PC-3 (cell line): ENCODE data around the gene HUNK.

Experiments used
- EZH2phosphoT487 ChIP-seq: fragments of 300-600 bp; sonication (generic); IDR thresholded peaks from 2 replicates; pipeline ENCODE4 v1.6.1; 2018; ENCODE audit warnings: mild to moderate bottlenecking, antibody characterized with exemption, low read length, borderline replicate concordance
- TF ChIP-seq, protein P1 (sequence below): fragments of 300-600 bp; sonication (generic); conservative IDR thresholded peaks from 2 replicates; pipeline ENCODE4 v1.5.1; 2017; ENCODE audit warnings: antibody characterized with exemption, low read depth, mild to moderate bottlenecking, low read length

DNA sequence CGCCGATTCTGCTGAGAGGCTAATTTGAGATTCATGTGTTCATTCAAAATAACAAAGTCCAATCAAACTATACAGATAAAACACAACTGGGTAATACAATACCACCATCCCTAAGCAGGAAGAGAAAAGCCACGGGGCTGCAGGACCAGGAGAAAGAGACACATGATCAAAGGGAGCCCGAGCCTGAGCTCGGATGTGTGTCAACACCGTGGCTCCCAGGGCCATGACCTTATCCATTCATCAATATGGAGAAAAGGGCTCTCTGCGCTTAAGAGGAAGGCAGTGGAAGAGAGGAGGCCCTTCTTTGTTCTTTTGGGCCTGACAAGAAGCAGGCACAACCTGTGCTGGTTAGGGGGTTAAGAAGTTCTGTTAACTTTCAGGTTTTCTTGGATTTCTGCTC is 56.7 kb downstream of the HUNK start:
- TF ChIP-seq, protein P1, sequence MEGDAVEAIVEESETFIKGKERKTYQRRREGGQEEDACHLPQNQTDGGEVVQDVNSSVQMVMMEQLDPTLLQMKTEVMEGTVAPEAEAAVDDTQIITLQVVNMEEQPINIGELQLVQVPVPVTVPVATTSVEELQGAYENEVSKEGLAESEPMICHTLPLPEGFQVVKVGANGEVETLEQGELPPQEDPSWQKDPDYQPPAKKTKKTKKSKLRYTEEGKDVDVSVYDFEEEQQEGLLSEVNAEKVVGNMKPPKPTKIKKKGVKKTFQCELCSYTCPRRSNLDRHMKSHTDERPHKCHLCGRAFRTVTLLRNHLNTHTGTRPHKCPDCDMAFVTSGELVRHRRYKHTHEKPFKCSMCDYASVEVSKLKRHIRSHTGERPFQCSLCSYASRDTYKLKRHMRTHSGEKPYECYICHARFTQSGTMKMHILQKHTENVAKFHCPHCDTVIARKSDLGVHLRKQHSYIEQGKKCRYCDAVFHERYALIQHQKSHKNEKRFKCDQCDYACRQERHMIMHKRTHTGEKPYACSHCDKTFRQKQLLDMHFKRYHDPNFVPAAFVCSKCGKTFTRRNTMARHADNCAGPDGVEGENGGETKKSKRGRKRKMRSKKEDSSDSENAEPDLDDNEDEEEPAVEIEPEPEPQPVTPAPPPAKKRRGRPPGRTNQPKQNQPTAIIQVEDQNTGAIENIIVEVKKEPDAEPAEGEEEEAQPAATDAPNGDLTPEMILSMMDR = no peak
- TF ChIP-seq EZH2phosphoT487 = no peak
